Ureter (tissue), 1 donor: ENCODE results near the gene ZNF423. TPM values are rescaled to one million over a fixed set of nuclear protein-coding genes. Genes with fewer than 3 reads are reported as not detected.

Experiments used
- DNase-seq: peaks from one replicate; pipeline ENCODE4 v3.0.0-alpha.2; 2020; ENCODE audit warnings: low spot score
- total RNA-seq: library from RNA; stranded (reverse); gene quantifications from one replicate; pipeline ENCODE4 v1.2.4, GENCODE V29; 2023
- donor health status: DM: yes; HTN: yes; CAD: no.

Gene ZNF423
- total RNA-seq, 1 donor from 2014 or later: 15.7 TPM

DNA sequence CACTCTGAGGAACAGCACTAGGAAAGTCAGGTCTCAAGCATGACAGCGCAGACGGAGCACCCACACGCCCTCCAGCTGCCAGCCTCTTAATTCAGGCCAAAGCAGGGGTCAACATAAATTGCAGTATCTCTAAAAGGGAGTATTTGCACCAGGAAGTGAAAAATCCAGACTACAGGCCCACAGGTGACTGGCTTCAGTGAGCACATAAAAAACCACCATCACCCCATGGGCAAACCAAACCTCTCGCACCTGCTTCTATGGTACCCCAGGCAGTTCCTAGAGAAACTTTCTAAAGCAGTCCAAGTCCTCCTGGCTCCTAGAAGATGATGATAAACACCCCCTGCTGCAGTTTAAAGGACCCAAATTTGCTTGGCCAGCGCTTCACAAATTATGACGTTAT, 129.8 kb downstream of the ZNF423 start:
- no peak for DNase-seq

DNA sequence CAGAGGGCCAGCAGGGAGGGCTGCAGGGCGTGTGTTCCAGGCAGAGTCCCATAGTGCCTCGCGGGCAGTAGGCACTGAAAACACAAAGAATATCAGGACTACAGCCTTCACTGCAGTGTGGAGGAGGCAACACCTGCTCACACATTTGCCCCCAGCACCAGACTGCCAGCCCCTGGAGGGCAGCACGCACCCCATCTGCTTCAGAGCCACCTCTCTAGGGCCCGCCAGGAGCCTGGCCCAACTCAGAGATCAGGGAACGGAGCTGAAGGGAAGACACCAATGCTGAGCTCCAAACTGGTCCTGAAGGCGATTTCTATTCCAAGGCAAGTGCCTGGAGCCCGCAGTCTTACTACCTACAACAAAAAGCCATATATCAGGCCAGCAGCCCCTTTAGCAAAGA, 130.3 kb downstream of the ZNF423 start:
- no peak for DNase-seq

DNA sequence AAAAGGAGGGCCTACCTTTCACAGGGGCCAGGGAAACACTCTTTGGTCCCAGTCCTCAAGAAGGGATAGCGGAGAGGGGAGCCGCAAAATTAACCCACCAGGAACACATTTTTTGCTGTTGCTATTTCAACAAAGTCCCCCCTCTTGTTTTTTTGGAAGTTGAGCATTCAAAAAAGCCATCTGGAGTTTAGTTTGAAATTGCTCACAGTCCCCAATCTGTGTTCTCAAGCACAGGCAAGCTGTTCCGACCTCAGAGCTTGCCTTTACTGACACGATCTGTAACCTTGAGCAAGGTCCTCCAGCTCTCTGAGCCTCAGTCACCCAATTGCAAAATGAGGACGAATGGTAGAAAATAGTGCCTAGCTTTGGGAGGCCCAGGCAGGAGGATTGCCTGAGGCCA, 131.1 kb downstream of the ZNF423 start:
- no peak for DNase-seq

GRCh38 chr16:49723310-49723709, 132.6 kb downstream of the ZNF423 start:
- no peak for DNase-seq

GRCh38 chr16:49720225-49720624, 135.7 kb downstream of the ZNF423 start:
- DNase-seq: no peak

DNA sequence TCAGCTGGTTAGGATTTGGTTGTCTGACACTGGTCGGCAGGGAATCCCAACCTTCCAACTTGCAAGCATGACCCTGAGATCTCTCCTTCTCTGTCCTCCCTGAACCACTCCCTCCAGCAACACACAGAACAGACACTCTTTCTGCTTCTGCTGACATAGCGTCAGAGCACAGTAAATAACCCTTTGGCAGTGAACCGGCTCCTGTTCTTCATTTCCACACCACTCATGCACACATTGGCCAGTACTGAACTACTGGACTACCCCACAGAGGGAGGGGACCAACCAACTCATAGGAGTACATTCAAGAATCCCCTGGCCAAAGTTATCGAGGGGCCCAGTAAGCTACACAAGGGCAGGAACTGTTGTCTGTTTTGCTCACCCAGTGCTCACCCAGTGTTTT, 138.2 kb downstream of the ZNF423 start:
- no peak for DNase-seq

DNA sequence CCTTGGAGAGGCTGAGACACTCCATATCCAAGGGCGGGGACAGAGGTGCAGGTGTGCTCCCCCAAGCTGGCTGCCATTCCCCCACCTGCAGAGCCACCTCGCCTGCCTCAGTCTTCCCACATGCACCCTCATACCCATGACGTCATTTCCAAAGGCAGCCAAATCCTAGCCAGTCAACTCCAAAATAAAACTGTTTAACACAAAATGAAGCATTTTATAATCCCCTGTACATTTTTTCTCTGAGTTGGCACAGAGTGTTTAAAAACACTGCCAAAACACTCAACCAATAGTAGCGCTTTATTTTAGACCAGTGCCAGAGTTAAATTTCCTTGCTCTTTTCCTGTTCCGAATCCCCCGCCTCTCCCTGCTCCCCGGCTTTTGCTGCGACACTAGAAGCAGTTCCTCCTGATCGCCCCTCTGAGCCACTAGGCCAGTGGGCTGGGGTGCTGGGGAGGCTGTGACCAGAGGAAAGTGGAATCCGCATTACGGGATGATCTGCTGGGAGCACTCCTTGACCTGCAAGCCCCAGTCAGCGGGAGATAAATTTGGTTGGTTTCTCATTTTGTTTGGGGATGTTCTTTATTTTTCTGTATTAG, 139.5 kb downstream of the ZNF423 start:
- no peak for DNase-seq

DNA sequence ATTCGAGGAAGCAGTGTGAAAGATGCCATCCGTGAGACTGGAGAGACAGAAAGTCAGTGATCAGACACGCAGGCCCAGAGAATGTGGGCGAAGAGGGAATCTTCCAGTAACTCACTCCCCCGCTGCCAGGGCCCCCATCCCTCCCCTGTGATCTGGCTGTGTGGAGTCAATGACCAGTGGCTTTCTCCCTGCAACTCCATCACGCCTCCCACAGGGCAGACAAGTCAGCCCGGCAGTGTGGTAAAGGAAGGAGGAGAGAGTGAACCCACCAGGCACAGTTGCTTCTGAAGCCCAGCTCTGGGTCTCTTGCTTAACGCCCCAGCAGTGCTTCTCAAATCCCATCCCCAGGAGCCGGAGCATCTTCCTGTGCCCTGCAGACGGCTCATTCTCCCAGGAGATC, 142.1 kb downstream of the ZNF423 start:
- DNase-seq: no peak

GRCh38 chr16:49712542-49712941, 143.4 kb downstream of the ZNF423 start:
- no peak for DNase-seq

GRCh38 chr16:49712106-49712505, 143.8 kb downstream of the ZNF423 start:
- no peak for DNase-seq

GRCh38 chr16:49709057-49709456, 146.9 kb downstream of the ZNF423 start:
- DNase-seq: no peak

DNA sequence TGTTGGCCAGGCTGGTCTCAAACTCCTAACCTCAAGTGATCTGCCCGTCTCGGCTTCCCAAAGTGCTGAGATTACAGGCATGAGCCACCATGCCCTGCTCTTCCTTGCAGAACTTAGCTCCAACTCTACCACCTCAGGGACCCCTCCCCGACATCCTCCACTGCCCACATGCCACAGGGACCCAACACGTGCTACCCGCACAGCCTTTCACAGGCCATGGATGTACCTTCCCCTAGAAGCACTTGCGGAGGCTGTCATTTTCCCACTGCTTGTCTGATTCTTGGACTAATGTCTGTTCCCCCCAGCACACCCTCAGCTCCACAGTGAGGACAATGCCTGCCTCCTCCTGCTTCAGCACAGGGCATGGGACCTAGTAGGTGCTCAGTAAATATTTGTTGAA, 147.4 kb downstream of the ZNF423 start:
- DNase-seq: no peak

- DNase-seq: no peak
Measured at GRCh38 chr16:49706620-49707355, 149.1 kb downstream of the ZNF423 start.

GRCh38 chr16:49704586-49705155, 151.2 kb downstream of the ZNF423 start:
- DNase-seq: no peak

GRCh38 chr16:49703483-49703882, 152.4 kb downstream of the ZNF423 start:
- DNase-seq: no peak

- DNase-seq: peak; percentile 62
Measured at GRCh38 chr16:49701789-49702494, 154.0 kb downstream of the ZNF423 start.

- no peak for DNase-seq
Measured at GRCh38 chr16:49701065-49701685, 154.7 kb downstream of the ZNF423 start.

GRCh38 chr16:49700251-49701064, 155.5 kb downstream of the ZNF423 start:
- peak; percentile 51 for DNase-seq

- DNase-seq: no peak
Measured at GRCh38 chr16:49699841-49700175, 156.1 kb downstream of the ZNF423 start.

DNA sequence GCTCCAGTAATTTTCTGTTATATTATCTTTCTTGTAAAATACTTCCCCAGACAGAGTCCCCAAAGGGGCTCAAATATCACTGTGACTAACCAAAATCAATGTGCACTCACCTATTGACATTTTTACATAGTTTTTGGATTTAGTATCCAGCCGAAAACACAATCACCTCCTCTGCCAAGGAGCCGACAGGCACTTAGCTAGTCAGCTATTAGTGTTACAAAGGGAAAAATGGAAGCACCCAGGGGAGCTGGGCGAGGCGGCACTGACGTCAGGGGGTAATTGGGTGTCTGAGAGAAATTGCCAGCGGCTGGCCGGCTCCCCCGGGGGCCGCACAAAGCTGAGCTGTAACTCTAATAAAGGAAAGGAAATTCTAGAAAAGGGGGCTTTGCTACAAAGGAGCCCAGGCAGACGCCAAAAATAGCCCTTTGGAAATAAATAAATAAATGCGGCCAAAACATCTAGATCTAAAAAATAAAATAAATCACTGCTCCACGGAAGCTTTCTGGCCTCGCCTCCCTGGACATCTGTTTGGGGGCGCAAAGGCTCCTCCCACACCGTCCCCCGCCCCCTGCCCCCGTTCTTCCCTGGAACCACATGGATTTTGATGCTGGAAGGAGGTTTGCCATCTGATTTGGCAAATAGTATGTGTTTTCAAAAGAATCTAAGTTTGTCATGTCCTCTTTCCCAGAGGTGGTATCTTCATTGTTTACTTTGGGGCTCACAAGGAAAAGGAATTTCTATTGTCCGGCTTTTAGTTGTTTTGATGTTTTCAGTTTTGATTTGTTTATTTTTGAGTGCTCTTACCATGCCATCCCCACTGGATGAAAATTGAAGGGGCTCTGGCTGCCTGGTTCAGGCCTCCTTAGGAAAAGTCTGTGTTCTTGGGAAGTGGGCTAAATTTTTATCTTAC, 156.7 kb downstream of the ZNF423 start:
- DNase-seq: no peak

DNA sequence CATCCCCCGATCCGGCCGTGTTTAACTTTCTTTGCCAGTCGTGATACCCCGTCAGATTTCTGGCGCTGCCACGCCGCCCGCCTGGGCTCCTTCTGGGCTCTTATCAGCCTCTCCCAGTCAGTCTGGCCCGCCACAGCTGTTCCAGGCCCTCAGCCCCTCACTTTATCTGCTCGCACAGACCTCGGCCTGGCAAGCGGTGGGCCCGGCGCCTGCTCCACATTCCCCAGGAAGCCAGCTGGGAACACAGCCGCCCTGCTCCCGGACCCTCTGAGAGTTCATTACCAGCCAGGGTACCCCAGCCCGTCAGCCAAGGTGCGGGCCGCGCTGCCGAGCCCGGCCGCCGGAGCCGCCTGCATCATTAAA, 157.5 kb downstream of the ZNF423 start:
- DNase-seq: no peak
